ENCODE measurements around the gene EMC10.

DNA sequence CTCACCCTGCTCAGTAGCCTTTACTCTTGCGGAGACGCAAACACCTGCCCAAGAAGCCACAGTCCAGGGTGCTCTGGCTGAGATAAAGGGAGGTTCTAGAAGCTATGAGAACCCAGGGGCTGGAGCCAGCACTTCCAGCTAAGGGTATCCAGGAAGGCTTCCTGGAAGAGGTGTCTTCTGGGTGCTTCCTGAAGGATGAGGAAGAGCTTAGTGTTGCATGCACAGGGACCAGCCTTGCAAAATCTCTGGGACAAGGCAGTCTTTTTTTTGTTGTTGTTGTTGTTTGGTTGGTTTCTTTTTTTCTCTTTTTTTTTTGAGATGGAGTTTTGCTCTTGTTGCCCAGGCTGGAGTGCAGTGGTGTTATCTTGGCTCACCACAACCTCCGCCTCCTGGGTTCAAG is 23.1 kb upstream of the EMC10 start:
- TF ChIP-seq, protein P1, sequence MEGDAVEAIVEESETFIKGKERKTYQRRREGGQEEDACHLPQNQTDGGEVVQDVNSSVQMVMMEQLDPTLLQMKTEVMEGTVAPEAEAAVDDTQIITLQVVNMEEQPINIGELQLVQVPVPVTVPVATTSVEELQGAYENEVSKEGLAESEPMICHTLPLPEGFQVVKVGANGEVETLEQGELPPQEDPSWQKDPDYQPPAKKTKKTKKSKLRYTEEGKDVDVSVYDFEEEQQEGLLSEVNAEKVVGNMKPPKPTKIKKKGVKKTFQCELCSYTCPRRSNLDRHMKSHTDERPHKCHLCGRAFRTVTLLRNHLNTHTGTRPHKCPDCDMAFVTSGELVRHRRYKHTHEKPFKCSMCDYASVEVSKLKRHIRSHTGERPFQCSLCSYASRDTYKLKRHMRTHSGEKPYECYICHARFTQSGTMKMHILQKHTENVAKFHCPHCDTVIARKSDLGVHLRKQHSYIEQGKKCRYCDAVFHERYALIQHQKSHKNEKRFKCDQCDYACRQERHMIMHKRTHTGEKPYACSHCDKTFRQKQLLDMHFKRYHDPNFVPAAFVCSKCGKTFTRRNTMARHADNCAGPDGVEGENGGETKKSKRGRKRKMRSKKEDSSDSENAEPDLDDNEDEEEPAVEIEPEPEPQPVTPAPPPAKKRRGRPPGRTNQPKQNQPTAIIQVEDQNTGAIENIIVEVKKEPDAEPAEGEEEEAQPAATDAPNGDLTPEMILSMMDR (IDR thresholded peaks at IDR 0.05) = no peak
- TF ChIP-seq POLR2A (IDR thresholded peaks at IDR 0.05) = no peak

Data from adrenal gland (tissue), 5 donors.